ENCODE data around the gene SLC2A4.

SLC2A4 gene

DNA sequence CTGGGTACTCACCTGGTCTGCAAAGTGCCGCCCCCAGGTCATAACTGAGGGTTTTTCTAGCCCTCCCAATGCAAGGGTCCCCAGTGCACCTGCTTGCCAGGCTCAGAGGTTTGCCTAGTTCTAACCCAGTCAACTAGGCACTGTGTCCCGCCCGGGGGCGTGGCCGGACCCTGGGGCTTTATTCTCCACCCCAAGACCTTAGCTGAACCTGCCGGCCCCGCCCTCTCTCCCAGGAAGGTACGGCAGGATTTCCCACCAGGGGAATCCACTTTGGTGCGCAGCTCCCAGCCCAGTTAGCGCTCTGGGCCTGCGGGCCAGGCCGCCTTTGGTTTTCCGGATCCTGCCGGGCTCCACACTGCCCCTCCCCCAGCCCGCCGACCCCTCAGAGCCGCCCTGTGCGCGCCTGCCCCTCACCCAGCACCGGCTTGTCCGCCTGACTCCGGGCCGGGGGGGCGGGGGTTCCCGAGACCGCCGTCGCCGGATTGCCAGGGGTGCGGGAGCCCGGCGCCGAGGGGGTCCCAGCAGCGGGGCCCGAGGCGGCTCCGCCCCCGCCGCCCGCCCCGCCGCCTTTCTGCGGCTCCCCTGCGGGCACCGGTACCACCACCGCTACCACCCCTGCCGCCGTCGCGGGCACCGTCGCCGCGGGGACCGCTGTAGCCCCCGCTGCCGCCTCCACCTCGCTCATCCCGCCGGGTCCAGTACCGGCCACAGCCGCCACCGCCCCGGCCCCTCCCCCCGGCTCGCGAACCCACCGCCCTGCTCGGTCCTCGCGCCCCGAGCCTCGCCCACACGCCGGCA is 12.5 kb downstream of the SLC2A4 start:
- no peak overlapping the region for H3K4me3 ChIP-seq (ENCODE audit: low read length)
- DNase-seq (ENCODE audit: low read depth) = no peak

DNA sequence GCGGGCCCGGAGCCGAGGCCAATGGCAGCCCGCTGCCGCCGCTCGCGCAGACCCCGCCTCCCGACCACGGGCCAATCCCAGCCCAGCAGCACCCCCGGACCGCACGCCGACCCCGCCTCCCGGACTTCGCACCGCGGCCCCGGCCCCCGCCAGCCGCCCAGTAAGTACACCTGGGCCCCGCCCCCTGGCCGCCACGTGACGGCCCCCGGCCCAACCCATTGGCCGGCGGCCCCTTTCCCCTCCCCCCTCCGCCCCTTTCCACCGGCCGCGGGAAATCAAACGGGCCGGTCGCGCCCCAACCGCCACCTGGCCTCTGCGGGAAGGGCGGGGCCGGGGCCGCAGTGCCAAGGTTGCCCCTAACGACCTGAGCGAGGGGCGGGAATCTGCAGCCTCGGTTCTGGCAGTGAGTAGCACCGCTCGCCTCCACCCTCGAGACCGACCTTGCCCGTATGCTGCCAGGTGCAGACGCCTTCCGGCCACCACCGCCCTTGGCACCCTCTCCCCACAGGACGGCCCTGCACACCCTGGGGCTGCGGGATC is 13.2 kb downstream of the SLC2A4 start, which contains the start of gene YBX2:
YBX2 (minus strand) TSS at position 26 of the 540 bp plus-strand sequence. CDS start 139 bp downstream, outside the sequence.
- H3K27me3 ChIP-seq (replicated peaks; ENCODE audit: control insufficient read depth, insufficient read depth, low read length) = peaks cover 24% of the 10 kb centered on the region
- H3K4me3 ChIP-seq (ENCODE audit: low read length) = peak within 1 kb of the TSS; percentile 23
- H3K4me1 ChIP-seq (ENCODE audit: control insufficient read depth, insufficient read depth, low read length) = peaks cover 33% of the 10 kb centered on the region
- H3K36me3 ChIP-seq (ENCODE audit: control insufficient read depth, insufficient read depth, low read length, severe bottlenecking) = no peaks in the 10 kb centered on the region
- no peak within 1 kb of the TSS for H3K9ac ChIP-seq (ENCODE audit: low read length)
- no peaks in the 10 kb centered on the region for H3K9me3 ChIP-seq (ENCODE audit: control insufficient read depth, low read length)
- peak; percentile 50 for DNase-seq (ENCODE audit: low read depth)

More for the DNA sequence above, 12.5 kb downstream of the SLC2A4 start:
- no peak overlapping the region for H3K9ac ChIP-seq (ENCODE audit: low read length)
- no peaks in the 10 kb centered on the region for H3K9me3 ChIP-seq (ENCODE audit: control insufficient read depth, low read length)
- peaks cover 23% of the 10 kb centered on the region for H3K27me3 ChIP-seq (replicated peaks; ENCODE audit: control insufficient read depth, insufficient read depth, low read length)
- H3K36me3 ChIP-seq (ENCODE audit: control insufficient read depth, insufficient read depth, low read length, severe bottlenecking) = no peaks in the 10 kb centered on the region
- peaks cover 33% of the 10 kb centered on the region for H3K4me1 ChIP-seq (ENCODE audit: control insufficient read depth, insufficient read depth, low read length)

DNA sequence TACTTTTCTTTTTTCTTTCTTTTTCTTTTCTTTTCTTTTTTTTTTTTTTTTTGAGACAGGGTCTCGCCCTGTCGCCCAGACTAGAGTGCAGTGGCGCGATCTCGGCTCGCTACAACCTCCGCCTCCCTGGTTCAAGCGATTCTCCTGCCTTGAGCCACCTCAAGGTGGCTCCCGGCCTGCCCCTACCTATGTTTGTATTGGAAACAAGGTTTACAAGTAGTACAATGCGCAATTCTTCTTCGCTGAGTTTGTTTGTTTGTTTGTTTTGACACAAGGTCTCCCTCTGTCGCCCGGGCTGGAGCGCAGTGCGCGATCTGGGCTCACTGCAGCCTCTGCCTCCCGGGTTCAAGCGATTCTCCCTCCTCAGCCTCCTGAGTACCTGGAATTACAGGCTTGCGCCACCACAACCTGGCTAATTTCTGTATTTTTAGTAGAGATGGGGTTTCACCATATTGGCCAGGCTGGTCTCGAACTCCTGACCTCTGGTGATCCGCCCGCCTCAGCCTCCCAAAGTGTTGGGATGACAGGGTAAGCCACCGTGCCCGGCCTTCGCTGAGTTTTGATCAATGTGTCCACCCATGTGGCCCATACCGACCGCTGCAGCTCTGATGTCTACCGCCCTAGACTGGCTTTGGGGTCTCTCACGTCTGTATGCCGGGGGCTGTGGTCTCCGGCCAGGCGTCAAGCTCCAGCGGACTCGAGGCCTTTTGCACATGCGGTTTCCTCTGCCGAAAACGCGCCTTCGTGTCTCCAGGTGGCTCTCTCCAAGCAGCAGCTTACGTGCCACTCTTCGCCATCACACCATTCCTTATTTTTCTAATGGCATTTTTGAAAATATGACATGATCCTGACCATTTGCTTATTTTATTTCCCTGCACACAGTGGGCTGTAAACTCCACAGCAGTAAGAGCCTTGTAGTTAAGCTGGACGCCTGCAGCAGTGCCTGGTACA is 14.0 kb downstream of the SLC2A4 start:
- H3K9me3 ChIP-seq (ENCODE audit: control insufficient read depth, low read length) = no peaks in the 10 kb centered on the region
- H3K4me3 ChIP-seq (ENCODE audit: low read length) = peak overlapping the region; percentile 19
- peak overlapping the region; percentile 19 for H3K9ac ChIP-seq (ENCODE audit: low read length)
- H3K4me1 ChIP-seq (ENCODE audit: control insufficient read depth, insufficient read depth, low read length) = peaks cover 33% of the 10 kb centered on the region
- no peak for DNase-seq (ENCODE audit: low read depth)
- no peaks in the 10 kb centered on the region for H3K36me3 ChIP-seq (ENCODE audit: control insufficient read depth, insufficient read depth, low read length, severe bottlenecking)
- H3K27me3 ChIP-seq (replicated peaks; ENCODE audit: control insufficient read depth, insufficient read depth, low read length) = peaks cover 27% of the 10 kb centered on the region

DNA sequence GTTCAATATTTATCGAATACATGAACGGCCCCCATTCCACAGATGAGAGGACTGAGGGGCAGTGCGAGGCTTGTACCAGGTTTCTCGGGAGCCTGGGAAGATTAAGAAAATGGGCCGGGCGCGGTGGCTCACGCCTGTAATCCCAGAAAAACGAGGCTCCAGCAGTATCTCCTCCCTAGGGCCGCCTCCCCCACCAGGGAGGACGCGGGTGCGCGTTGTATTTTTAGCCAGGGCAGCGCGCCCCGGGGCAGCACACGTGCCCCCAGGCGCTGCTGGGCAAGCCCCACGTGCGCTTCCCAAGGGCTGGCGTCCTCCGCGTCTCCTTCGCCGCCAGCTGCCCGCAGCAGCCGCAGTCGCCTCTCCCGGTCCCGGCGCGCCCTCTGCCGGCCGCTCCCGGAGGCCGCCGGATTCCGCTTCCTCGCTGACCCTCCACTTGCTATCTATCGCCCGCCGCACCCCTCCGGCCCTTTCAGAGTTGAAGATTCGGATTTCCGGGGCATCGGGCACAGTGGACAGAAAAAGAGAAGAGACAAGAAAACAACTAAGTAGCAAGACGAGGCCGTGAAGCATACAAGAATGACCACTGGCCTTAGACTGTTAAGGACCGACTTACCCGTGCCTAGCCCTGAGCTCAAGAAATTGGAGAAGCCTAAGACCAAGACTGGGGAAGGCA is 14.8 kb downstream of the SLC2A4 start:
- Histone ChIP-seq H3K9me3 (ENCODE audit: control insufficient read depth, low read length) (no peaks in the 10 kb centered on the region), H3K27me3 (replicated peaks; ENCODE audit: control insufficient read depth, insufficient read depth, low read length) (peaks cover 25% of the 10 kb centered on the region), H3K36me3 (ENCODE audit: control insufficient read depth, insufficient read depth, low read length, severe bottlenecking) (no peaks in the 10 kb centered on the region), H3K4me1 (ENCODE audit: control insufficient read depth, insufficient read depth, low read length) (peaks cover 33% of the 10 kb centered on the region), H3K9ac (ENCODE audit: low read length) (peak overlapping the region; percentile 45), H3K4me3 (ENCODE audit: low read length) (peak overlapping the region; percentile 19)
- DNase-seq (ENCODE audit: low read depth) = peak; percentile 94

DNA sequence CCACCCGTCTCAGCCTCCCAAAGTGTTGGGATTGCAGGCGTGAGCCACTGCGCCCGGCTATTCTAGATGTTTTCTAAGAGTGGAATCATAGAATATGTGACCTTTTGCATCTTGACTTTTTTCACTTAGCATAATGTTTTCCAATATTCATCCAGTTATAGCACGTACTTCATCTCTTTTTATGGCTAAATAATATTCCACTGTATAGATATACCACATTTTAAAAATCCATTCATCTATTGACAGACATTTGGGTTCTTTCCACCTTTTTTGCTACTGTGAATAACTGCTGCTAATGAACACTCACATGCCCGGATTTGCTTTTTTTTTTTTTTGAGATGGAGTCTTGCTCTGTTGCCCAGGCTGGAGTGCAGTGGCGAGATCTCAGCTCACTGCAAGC is 22.7 kb downstream of the SLC2A4 start:
- Histone ChIP-seq H3K4me1 (ENCODE audit: control insufficient read depth, insufficient read depth, low read length) (peaks cover 2% of the 10 kb centered on the region), H3K4me3 (ENCODE audit: low read length) (no peak overlapping the region), H3K9ac (ENCODE audit: low read length) (no peak overlapping the region), H3K36me3 (ENCODE audit: control insufficient read depth, insufficient read depth, low read length, severe bottlenecking) (peaks cover under 1% of the 10 kb centered on the region), H3K9me3 (ENCODE audit: control insufficient read depth, low read length) (no peaks in the 10 kb centered on the region), H3K27me3 (replicated peaks; ENCODE audit: control insufficient read depth, insufficient read depth, low read length) (peaks cover 5% of the 10 kb centered on the region)
- DNase-seq (ENCODE audit: low read depth) = no peak

DNA sequence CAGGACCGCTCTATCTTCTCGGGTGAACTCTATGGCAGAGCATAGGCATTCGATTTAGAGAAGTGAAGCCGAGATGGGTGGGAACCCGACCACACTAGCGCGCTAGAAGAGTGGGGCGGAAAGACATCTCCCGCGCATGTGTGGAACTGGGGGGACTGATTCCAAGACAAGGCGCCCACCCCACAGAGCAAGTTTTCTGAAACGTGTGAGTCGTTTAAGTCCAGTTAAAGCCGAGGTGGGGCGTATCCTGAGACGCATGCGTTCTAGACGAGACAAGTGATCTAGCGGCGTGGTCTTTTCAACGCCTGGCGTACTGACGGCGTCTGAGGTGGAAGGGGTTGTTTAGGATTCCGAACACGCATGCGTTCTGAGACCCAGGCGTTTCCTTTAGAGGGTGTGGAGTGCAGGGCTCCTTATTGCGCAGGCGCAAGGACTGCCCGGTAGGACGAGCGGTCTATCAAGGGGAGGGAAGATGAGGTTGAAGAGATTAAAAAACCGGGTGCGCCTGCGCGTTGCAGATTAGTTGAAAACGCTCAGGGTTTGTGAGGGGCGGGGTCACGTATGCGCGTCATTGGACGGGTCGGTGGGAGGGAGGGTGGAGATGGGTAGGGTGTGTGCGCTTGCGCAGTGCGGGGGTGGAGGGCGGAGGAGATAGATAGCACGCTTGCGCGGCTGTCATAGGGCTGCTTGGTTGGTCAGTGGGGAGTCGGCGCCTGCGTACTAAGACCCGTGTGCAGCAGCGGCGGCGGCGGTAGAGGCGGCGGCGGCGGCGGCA is 25.6 kb downstream of the SLC2A4 start, which contains the start of gene EIF5A:
EIF5A (plus strand) TSS at position 718 of the 775 bp plus-strand sequence. CDS start 2,008 bp downstream, outside the sequence.
- Histone ChIP-seq H3K4me3 (ENCODE audit: low read length) (peak within 1 kb of the TSS; percentile 94), H3K4me1 (ENCODE audit: control insufficient read depth, insufficient read depth, low read length) (peaks cover 26% of the 10 kb centered on the region), H3K9ac (ENCODE audit: low read length) (peak within 1 kb of the TSS; percentile 96), H3K36me3 (ENCODE audit: control insufficient read depth, insufficient read depth, low read length, severe bottlenecking) (peaks cover 28% of the 10 kb centered on the region), H3K9me3 (ENCODE audit: control insufficient read depth, low read length) (no peaks in the 10 kb centered on the region), H3K27me3 (replicated peaks; ENCODE audit: control insufficient read depth, insufficient read depth, low read length) (no peaks in the 10 kb centered on the region)
- peak; percentile 100 for DNase-seq (ENCODE audit: low read depth)

DNA sequence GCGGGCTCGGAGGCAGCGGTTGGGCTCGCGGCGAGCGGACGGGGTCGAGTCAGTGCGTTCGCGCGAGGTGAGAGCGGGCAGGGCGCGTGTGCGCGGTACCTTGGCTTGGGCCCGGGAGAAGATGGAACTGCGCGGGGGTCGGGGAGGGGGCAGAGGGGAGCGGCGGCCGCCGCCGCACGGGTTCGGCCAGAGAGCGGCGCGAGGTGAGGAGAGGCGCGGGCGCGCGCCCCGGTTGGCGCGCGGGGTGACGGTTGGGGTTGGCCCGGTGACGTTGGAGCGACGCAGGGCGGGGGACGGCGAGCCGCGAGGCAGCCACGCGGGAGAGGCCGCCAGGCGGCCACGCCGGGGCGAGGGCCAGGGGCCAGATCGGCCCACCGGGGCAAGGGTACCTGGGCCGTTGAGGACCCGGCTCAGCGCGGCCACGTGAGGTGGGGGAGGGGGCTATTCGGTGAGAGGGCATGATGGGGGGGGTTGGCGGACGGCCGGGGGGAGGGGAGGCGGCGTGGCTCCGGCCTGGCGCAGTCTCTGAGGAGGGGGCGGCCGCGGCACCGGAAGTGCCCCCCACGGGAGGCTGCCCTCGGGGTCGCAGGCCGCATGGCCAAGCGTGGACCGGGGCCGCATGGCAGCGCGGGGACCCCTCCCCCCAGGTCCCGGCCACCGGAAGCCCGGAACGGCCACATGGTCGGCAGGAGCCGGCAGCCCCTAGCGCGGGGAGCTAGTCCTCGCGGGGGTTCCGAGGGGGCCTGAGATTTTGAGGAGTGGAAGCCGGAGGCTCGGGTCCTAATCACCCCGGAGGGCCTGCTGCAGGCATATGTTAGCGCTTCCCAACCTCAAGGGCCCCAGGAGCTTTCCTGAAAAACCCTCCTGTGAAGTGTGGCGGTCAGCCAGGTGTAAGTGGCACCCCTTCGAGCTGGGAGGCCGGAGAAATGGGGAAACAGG is 26.4 kb downstream of the SLC2A4 start:
- Histone ChIP-seq H3K4me3 (ENCODE audit: low read length) (peak overlapping the region; percentile 94), H3K9me3 (ENCODE audit: control insufficient read depth, low read length) (no peaks in the 10 kb centered on the region), H3K27me3 (replicated peaks; ENCODE audit: control insufficient read depth, insufficient read depth, low read length) (no peaks in the 10 kb centered on the region), H3K4me1 (ENCODE audit: control insufficient read depth, insufficient read depth, low read length) (peaks cover 33% of the 10 kb centered on the region), H3K36me3 (ENCODE audit: control insufficient read depth, insufficient read depth, low read length, severe bottlenecking) (peaks cover 36% of the 10 kb centered on the region), H3K9ac (ENCODE audit: low read length) (peak overlapping the region; percentile 96)
- peak; percentile 68 for DNase-seq (ENCODE audit: low read depth)

DNA sequence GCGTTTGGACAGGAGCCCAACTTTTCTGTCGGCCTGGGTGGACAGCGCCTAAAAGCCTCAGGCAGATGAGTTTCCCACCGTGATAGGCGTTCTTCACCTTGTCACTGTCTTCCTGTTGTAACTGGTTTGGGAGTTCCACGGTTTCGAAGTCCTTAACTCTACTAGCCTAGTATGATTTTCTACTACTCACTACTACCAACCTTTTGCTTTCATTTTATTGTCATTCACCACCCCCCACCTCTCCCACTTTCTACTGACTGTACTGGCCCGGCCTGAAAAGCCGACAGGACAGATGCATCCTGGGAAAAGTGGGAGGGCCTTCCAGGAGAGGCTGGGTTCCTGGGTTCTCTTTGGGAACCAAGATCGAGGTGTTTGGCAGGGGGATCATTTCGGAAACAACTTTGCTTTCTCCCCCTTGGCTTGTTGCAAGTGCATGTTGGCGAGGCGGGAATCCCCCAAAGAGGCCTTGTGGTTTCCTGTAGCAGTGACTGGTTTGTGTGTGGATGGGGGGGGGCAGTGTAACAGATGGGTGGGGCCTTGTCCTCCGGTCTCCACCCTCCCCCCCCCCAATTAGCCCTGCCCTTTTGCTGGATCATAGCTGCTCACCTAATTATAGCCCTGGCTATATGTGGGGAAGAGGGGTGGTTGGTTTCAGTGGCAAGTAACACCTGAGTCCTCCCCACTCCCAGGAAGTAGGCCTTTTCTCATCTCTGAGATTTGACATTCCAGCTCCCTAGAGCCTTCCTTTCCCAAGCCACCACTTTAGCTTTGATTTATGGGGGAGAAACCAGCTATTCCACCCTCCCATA is 27.3 kb downstream of the SLC2A4 start:
- Histone ChIP-seq H3K4me3 (ENCODE audit: low read length) (peak overlapping the region; percentile 94), H3K4me1 (ENCODE audit: control insufficient read depth, insufficient read depth, low read length) (peaks cover 42% of the 10 kb centered on the region), H3K9ac (ENCODE audit: low read length) (peak overlapping the region; percentile 96), H3K27me3 (replicated peaks; ENCODE audit: control insufficient read depth, insufficient read depth, low read length) (no peaks in the 10 kb centered on the region), H3K36me3 (ENCODE audit: control insufficient read depth, insufficient read depth, low read length, severe bottlenecking) (peaks cover 45% of the 10 kb centered on the region), H3K9me3 (ENCODE audit: control insufficient read depth, low read length) (no peaks in the 10 kb centered on the region)
- DNase-seq (ENCODE audit: low read depth) = peak; percentile 94

DNA sequence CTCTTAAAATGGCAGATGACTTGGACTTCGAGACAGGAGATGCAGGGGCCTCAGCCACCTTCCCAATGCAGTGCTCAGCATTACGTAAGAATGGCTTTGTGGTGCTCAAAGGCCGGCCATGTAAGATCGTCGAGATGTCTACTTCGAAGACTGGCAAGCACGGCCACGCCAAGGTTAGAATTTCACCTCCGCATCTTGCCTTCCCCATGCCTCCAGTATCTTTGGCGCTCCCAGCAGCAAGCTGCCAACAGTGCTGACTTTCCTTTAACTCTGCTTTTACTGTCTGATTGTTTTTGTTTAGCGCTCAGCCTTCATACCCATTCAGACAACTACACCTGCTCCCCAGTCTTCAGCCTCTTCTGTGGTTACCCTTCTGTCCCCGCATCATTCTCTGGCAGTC is 28.1 kb downstream of the SLC2A4 start:
- DNase-seq (ENCODE audit: low read depth) = no peak
- no peaks in the 10 kb centered on the region for H3K27me3 ChIP-seq (replicated peaks; ENCODE audit: control insufficient read depth, insufficient read depth, low read length)
- H3K36me3 ChIP-seq (ENCODE audit: control insufficient read depth, insufficient read depth, low read length, severe bottlenecking) = peaks cover 48% of the 10 kb centered on the region
- peaks cover 49% of the 10 kb centered on the region for H3K4me1 ChIP-seq (ENCODE audit: control insufficient read depth, insufficient read depth, low read length)
- no peaks in the 10 kb centered on the region for H3K9me3 ChIP-seq (ENCODE audit: control insufficient read depth, low read length)
- peak overlapping the region; percentile 96 for H3K9ac ChIP-seq (ENCODE audit: low read length)
- peak overlapping the region; percentile 94 for H3K4me3 ChIP-seq (ENCODE audit: low read length)

All from adipocyte (in vitro differentiated cells).